K562 (cell line): ENCODE data around the gene IFT25. TPM values are rescaled to one million over a fixed set of nuclear protein-coding genes. Genes with fewer than 3 reads are reported as not detected.

ENCODE experiments used
- ARID3A ChIP-seq: IDR thresholded peaks from 2 replicates; pipeline ENCODE4 v1.6.1; 2012; ENCODE audit warnings: low read depth, low read length, improper control_type of control experiment, borderline replicate concordance
- FOXA3 ChIP-seq, 2 experiments: fragments of 450-650 bp in 1 of 2; sonication (generic) in 1 of 2; formaldehyde crosslinking; IDR thresholded peaks in 1 of 2; conservative IDR thresholded peaks in 1 of 2; 2 replicates each; pipeline versions ENCODE4 v1.4.0 to v1.8.0; 2020 to 2022; ENCODE audit warnings: mild to moderate bottlenecking in 2 of 2, missing genetic modification reagents in 1 of 2
- MAFF ChIP-seq: IDR thresholded peaks from 2 replicates; pipeline ENCODE4 v1.6.1; 2012; ENCODE audit warnings: low read length, improper control_type of control experiment
- POLR3A ChIP-seq: IDR thresholded peaks from 2 replicates; pipeline ENCODE4 v1.6.1; 2011; ENCODE audit warnings: borderline replicate concordance, mild to moderate bottlenecking, moderate library complexity; ENCODE audit not compliant: insufficient read length, insufficient read depth; ENCODE audit errors: extremely low read depth
- PRPF4 ChIP-seq: fragments of 200-400 bp; formaldehyde crosslinking; IDR thresholded peaks from one replicate; pipeline ENCODE4 v1.6.1; 2017; ENCODE audit warnings: low read length, low read depth, mild to moderate bottlenecking; ENCODE audit not compliant: insufficient read depth, poor library complexity, severe bottlenecking
- SMC3 ChIP-seq: conservative IDR thresholded peaks from 2 replicates; pipeline ENCODE4 v1.6.1; 2011; ENCODE audit warnings: low read depth, low read length, improper control_type of control experiment; ENCODE audit not compliant: insufficient read depth
- TCF3 ChIP-seq: sonication (generic); formaldehyde crosslinking; IDR thresholded peaks from 2 replicates; pipeline ENCODE4 v1.4.0; 2020; ENCODE audit warnings: mild to moderate bottlenecking, missing genetic modification reagents
- ZNF586 ChIP-seq: fragments of 450-650 bp; formaldehyde crosslinking; conservative IDR thresholded peaks from 2 replicates; pipeline ENCODE4 v1.4.0; 2020; ENCODE audit warnings: mild to moderate bottlenecking, moderate library complexity
- polyA plus RNA-seq, 8 experiments: library from polyadenylated mRNA; depleted of rRNA in 4 of 8; stranded (reverse) in 5 of 8; unstranded in 3 of 8; fragments of >200 nt; fragmentation: Nextera tagmentation in 2 of 8; fragmentation: Illumina TruSeq in 1 of 8; extraction: Ambion mirVana in 2 of 8; extraction: Trizol in 1 of 8; gene quantifications; 2 replicates each; pipeline versions ENCODE4 v1.2.1 to v1.2.3, GENCODE V29; 2011 to 2014; ENCODE audit warnings: inconsistent platforms in 1 of 8, missing spikeins in 1 of 8
- total RNA-seq, 7 experiments: library from RNA; depleted of rRNA in 6 of 7; stranded (reverse); fragments of >200 nt in 6 of 7; fragmentation: Illumina TruSeq in 2 of 7; extraction: Trizol in 2 of 7; gene quantifications; 2 replicates each; pipeline versions ENCODE4 v1.2.1 to v1.2.3, GENCODE V29; 2011 to 2021; ENCODE audit warnings: low replicate concordance in 1 of 7
- TF ChIP-seq, protein P1 (sequence below): fragments of 250-450 bp; sonication (Bioruptor Pico); IDR thresholded peaks from 2 replicates; pipeline ENCODE4 v1.4.0; 2020; ENCODE audit warnings: mild to moderate bottlenecking
- TF ChIP-seq, protein P2 (sequence below): fragments of 250-450 bp; sonication (Bioruptor Pico); IDR thresholded peaks from 2 replicates; pipeline ENCODE4 v1.4.0; 2020; ENCODE audit warnings: borderline replicate concordance

The IFT25 gene
- total and polyA plus RNA-seq, 9 of the 15 experiments (the other 6 are each of a cell fraction or from before 2014, with no cell fraction given): 93.6 to 209 (median 167) TPM

DNA sequence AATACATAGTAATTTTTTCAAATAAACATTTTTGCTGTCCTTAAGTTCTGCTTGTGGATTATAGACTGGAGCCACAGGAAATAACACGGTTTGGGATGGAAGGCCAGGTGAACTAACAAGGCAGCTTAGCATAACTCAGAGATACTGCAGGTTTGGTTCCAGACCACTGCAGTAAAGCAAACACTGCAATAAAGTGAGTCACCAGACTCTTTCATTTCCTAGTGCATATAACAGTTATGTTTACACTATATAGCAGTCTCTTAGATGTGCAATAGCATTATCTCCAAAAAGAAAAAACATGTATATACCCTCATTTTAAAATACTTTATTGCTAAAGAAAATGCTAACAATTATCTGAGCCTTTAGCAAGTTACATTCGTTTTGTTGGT lies 22.6 kb upstream of the IFT25 start (continued):
- TF ChIP-seq, protein P1, sequence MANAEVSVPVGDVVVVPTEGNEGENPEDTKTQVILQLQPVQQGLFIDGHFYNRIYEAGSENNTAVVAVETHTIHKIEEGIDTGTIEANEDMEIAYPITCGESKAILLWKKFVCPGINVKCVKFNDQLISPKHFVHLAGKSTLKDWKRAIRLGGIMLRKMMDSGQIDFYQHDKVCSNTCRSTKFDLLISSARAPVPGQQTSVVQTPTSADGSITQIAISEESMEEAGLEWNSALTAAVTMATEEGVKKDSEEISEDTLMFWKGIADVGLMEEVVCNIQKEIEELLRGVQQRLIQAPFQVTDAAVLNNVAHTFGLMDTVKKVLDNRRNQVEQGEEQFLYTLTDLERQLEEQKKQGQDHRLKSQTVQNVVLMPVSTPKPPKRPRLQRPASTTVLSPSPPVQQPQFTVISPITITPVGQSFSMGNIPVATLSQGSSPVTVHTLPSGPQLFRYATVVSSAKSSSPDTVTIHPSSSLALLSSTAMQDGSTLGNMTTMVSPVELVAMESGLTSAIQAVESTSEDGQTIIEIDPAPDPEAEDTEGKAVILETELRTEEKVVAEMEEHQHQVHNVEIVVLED (CRISPR knock-in tag): no peak
- TF ChIP-seq TCF3 (CRISPR knock-in tag): no peak
- no peak for TF ChIP-seq ARID3A
- TF ChIP-seq MAFF: no peak
- TF ChIP-seq, protein P2, sequence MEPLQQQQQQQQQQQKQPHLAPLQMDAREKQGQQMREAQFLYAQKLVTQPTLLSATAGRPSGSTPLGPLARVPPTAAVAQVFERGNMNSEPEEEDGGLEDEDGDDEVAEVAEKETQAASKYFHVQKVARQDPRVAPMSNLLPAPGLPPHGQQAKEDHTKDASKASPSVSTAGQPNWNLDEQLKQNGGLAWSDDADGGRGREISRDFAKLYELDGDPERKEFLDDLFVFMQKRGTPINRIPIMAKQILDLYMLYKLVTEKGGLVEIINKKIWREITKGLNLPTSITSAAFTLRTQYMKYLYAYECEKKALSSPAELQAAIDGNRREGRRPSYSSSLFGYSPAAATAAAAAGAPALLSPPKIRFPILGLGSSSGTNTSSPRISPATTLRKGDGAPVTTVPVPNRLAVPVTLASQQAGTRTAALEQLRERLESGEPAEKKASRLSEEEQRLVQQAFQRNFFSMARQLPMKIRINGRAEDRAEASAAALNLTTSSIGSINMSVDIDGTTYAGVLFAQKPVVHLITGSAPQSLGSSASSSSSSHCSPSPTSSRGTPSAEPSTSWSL (CRISPR knock-in tag): no peak
- TF ChIP-seq FOXA3 (CRISPR knock-in tag; conservative IDR thresholded peaks at IDR 0.05 in 1 of 2, IDR thresholded peaks at IDR 0.05 in 1 of 2): no peak
- TF ChIP-seq SMC3: no peak
- no peak for TF ChIP-seq PRPF4
- no peak for TF ChIP-seq POLR3A
- TF ChIP-seq ZNF586: no peak
